Ovary (tissue), 9 donors: ENCODE data around the gene C1QL4. TPM values are rescaled to one million over a fixed set of nuclear protein-coding genes. Genes with fewer than 3 reads are reported as not detected.

Experiments
- DNase-seq, 5 donors: peaks; one replicate each; pipeline ENCODE4 v3.0.0-alpha.2; 2019 to 2020
- H3K27ac ChIP-seq, 2 donors: fragments of 200-600 bp; one replicate each; pipeline versions ENCODE4 v1.5.1 to v1.8.0; 2019 to 2022
- H3K27me3 ChIP-seq: fragments of 200-600 bp; one replicate; pipeline ENCODE4 v1.8.0; 2022
- H3K36me3 ChIP-seq: fragments of 200-600 bp; sonication (generic); one replicate; pipeline ENCODE4 v1.5.1; 2019
- H3K4me1 ChIP-seq: one replicate; pipeline ENCODE4 v1.8.1; 2013; ENCODE audit warnings: mild to moderate bottlenecking, moderate library complexity; ENCODE audit not compliant: insufficient read depth
- H3K4me3 ChIP-seq: fragments of 200-600 bp; sonication (generic); one replicate; pipeline ENCODE4 v1.5.1; 2017
- H3K9me3 ChIP-seq, 2 donors: fragments of 200-600 bp in 1 of 2; sonication (generic) in 1 of 2; one replicate each; pipeline versions ENCODE4 v1.5.1 to v1.8.1; 2013 to 2019; ENCODE audit warnings: mild to moderate bottlenecking in 1 of 2, moderate library complexity in 1 of 2
- CTCF ChIP-seq, 3 donors: fragments of 450-650 bp in 2 of 3; fragments of 200-600 bp in 1 of 3; IDR thresholded peaks; one replicate each; pipeline versions ENCODE4 v1.5.1 to v1.8.0; 2016 to 2022; ENCODE audit warnings: antibody characterized with exemption in 3 of 3, mild to moderate bottlenecking in 1 of 3
- EP300 ChIP-seq: sonication (generic); formaldehyde crosslinking; IDR thresholded peaks from one replicate; pipeline ENCODE4 v1.6.1; 2017; ENCODE audit warnings: antibody characterized with exemption
- POLR2A ChIP-seq: fragments of 450-650 bp; IDR thresholded peaks from one replicate; pipeline ENCODE4 v1.6.1; 2017; ENCODE audit warnings: antibody characterized with exemption, mild to moderate bottlenecking, moderate library complexity
- WGBS, 3 donors: extraction: QIAGEN DNeasy Blood & Tissue Kit in 1 of 3; methylation state at CpG; one replicate each; pipeline versions ENCODE4 v1.1.5 to v1.1.7; 2013 to 2017; 5-methylcytosine and 5-hydroxymethylcytosine counted together
- intact Hi-C, 4 donors: fragments of 100-400 bp; cut with DNase I; formaldehyde crosslinking; loops; one replicate each; pipeline versions ENCODE4 v1.11.0 to v1.15.1; 2022 to 2023
- polyA plus RNA-seq, 2 donors: library from polyadenylated mRNA; stranded (reverse); fragments of 200-250 nt in 1 of 2; fragments of 350-450 nt in 1 of 2; fragmentation: Illumina TruSeq in 1 of 2; extraction: RNeasy Lipid Tissue Mini Kit (QIAGEN cat#74804) in 1 of 2; gene quantifications; one replicate each; pipeline ENCODE4 v1.2.3, GENCODE V29; 2013 to 2014
- total RNA-seq, 7 donors: library from RNA; depleted of rRNA in 2 of 7; stranded (reverse); fragments of >200 nt in 2 of 7; fragmentation: NEBNext Ultra II Directional in 3 of 7; extraction: Animal tissue kit (Norgen Biotek cat#: 25700) in 3 of 7; gene quantifications; one replicate each; pipeline versions ENCODE4 v1.1.0 to v1.2.4, GENCODE V29; 2016 to 2023
- donor health status: DM: no; HTN: no; CAD: no; lungs with moderate emphysema.
- donor health status: DM: no; HTN: no; CAD: no.
- donor health status: Bipolar disorder and iron deficiency.
- donor health status: DM: yes; HTN: yes; CAD: no.
- donor health status: DM: no; HTN: no; CAD: no.
- donor health status: DM: yes; HTN: yes; CAD: no.

Gene C1QL4
- total and polyA plus RNA-seq, 9 donors = not detected

GRCh38 chr12:49296034-49296835 is 40.8 kb downstream of the C1QL4 start:
- Histone ChIP-seq H3K27ac (no peak overlapping the region), H3K36me3 (no peaks in the 10 kb centered on the region), H3K4me3 (no peak overlapping the region), H3K9me3 (no peaks in the 10 kb centered on the region), H3K4me1 (peaks cover 8% of the 10 kb centered on the region), H3K27me3 (peaks cover 5% of the 10 kb centered on the region)
- no peak for TF ChIP-seq POLR2A
- TF ChIP-seq EP300 = no peak
- TF ChIP-seq CTCF (IDR thresholded peaks at IDR 0.05) = peak in 1 of 3 donors; percentile 34
- DNase-seq = peak in 2 of 5 donors; percentile 44 to 60
- intact Hi-C loops = loop anchor here in 2 of 4 donors (5.0 to 10.0 kb wide), 2 partner anchors 41 to 219 kb away; partner anchors contain the start of gene C1QL4 (in 1 of the 2)
- WGBS, 3 donors = 10 to 22% (median 21%) methylated on average over 47 to 54 of the region's 54 CpGs

GRCh38 chr12:49295082-49295936 is 41.7 kb downstream of the C1QL4 start, which contains the start of gene PRPH:
PRPH (plus strand) TSS chr12:49295147; CDS start chr12:49295201, 54 bp downstream.
- H3K4me3 ChIP-seq = no peak within 1 kb of the TSS
- WGBS, 3 donors = 8 to 26% (median 13%) methylated on average over 45 to 82 of the region's 82 CpGs

GRCh38 chr12:49294804-49295081 is 42.2 kb downstream of the C1QL4 start:
- Histone ChIP-seq H3K4me3 (no peak overlapping the region), H3K9me3 (no peaks in the 10 kb centered on the region), H3K27me3 (peaks cover 5% of the 10 kb centered on the region), H3K4me1 (peaks cover 8% of the 10 kb centered on the region), H3K27ac (no peak overlapping the region), H3K36me3 (no peaks in the 10 kb centered on the region)
- intact Hi-C loops = loop anchor here in 2 of 4 donors (5.0 to 10.0 kb wide), 2 partner anchors 43 to 220 kb away; partner anchors contain the start of gene C1QL4 (in 1 of the 2)
- WGBS, 3 donors = 59 to 71% (median 63%) methylated on average over 2 to 5 of the region's 5 CpGs
- TF ChIP-seq POLR2A (no peak), EP300 (no peak), CTCF (IDR thresholded peaks at IDR 0.05) (no peak)
- no peak for DNase-seq

More at GRCh38 chr12:49295082-49295936, 41.7 kb downstream of the C1QL4 start, which contains the start of gene PRPH:
- Histone ChIP-seq H3K36me3 (no peaks in the 10 kb centered on the region), H3K9me3 (no peaks in the 10 kb centered on the region), H3K27ac (no peak within 1 kb of the TSS), H3K4me1 (peaks cover 8% of the 10 kb centered on the region), H3K27me3 (peaks cover 5% of the 10 kb centered on the region)
- intact Hi-C loops = loop anchor here in 2 of 4 donors (5.0 to 10.0 kb wide), 2 partner anchors 42 to 219 kb away; partner anchors contain the start of gene C1QL4 (in 1 of the 2)
- TF ChIP-seq EP300 (no peak), POLR2A (no peak), CTCF (IDR thresholded peaks at IDR 0.05) (no peak)
- peak in 2 of 5 donors; percentile 31 to 61 for DNase-seq

- Histone ChIP-seq H3K9me3 (no peaks in the 10 kb centered on the region), H3K4me1 (peaks cover 8% of the 10 kb centered on the region), H3K27ac (no peak overlapping the region), H3K36me3 (no peaks in the 10 kb centered on the region), H3K27me3 (peaks cover 5% of the 10 kb centered on the region), H3K4me3 (no peak overlapping the region)
- intact Hi-C loops = loop anchor here in 2 of 4 donors (10.0 kb wide), 1 partner anchor 221 kb away; no protein-coding TSS in a partner anchor
- TF ChIP-seq POLR2A (no peak), EP300 (no peak), CTCF (IDR thresholded peaks at IDR 0.05) (no peak)
- 75 to 82% (median 78%) methylated on average over 8 of the region's 8 CpGs for WGBS, 3 donors
- no peak for DNase-seq
Observed at GRCh38 chr12:49294086-49294803, 42.7 kb downstream of the C1QL4 start.
